GM12878 (cell line): ENCODE measurements around the gene HK2. TPM values are rescaled to one million over a fixed set of nuclear protein-coding genes. Genes with fewer than 3 reads are reported as not detected.
A peak's percentile ranks its signal among the peaks of the same experiment; 100 is the strongest.

Experiments
- ATAC-seq: fragments of 200-7000 bp; cut with Tn5 transposase; 3 replicates; pipeline ENCODE4 v1.9.1; 2020; ENCODE audit warnings: mild to moderate bottlenecking, moderate library complexity
- BruUV-seq: library from RNA; stranded (reverse); fragments of 400-500 nt; replicated peaks from 2 replicates; lab custom pipeline; 2021; lab: Mats Ljungman, UMichigan
- CTCF ChIA-PET: fragments of 300-600 bp; sonication (Branson Sonifier 250); formaldehyde crosslinking; extraction: SDS; loops from one replicate; lab custom pipeline; 2021; ENCODE audit warnings: inconsistent platforms; lab: Yijun Ruan, JAX
- POLR2A ChIA-PET: fragments of 350-600 bp; formaldehyde crosslinking; extraction: SDS; loops from one replicate; lab custom pipeline; 2021; ENCODE audit warnings: inconsistent platforms; lab: Charles Lee
- RAD21 ChIA-PET: fragments of 300-600 bp; sonication (Branson Sonifier 250); formaldehyde crosslinking; loops from one replicate; lab custom pipeline; 2023; ENCODE audit warnings: antibody characterized with exemption; ENCODE audit not compliant: unreplicated experiment; lab: Charles Lee
- SMC1A ChIA-PET: fragments of 300-600 bp; sonication (Branson Sonifier 250); formaldehyde crosslinking; loops from one replicate; lab custom pipeline; 2023; ENCODE audit not compliant: unreplicated experiment, uncharacterized antibody; lab: Charles Lee
- DNase-seq: peaks from one replicate; pipeline ENCODE4 v3.0.0-alpha.2; 2011; ENCODE audit warnings: low read depth, low spot score
- FAIRE-seq: peaks from 3 replicates; lab custom pipeline; 2011; peaks lifted over from hg19 to GRCh38; lab: Jason Lieb, UNC
- H2AFZ ChIP-seq: 2 replicates; pipeline ENCODE4 v1.6.0; 2011; ENCODE audit warnings: low read depth, low read length, control low read depth; ENCODE audit not compliant: control insufficient read depth
- H3K27ac ChIP-seq: 2 replicates; pipeline ENCODE4 v1.5.1; 2011; ENCODE audit warnings: control low read depth; ENCODE audit not compliant: control insufficient read depth, insufficient read depth
- H3K27me3 ChIP-seq, 2 experiments: replicated peaks in 1 of 2; 2 replicates each; pipeline versions ENCODE4 v1.6.0 to v1.6.1; 2011; ENCODE audit warnings: low read length in 1 of 2; ENCODE audit not compliant: control insufficient read depth in 2 of 2, insufficient read depth in 2 of 2
- H3K36me3 ChIP-seq, 2 experiments: 2 replicates each; pipeline ENCODE4 v1.5.1; 2011; ENCODE audit warnings: low read length in 1 of 2; ENCODE audit not compliant: control insufficient read depth in 2 of 2, insufficient read depth in 2 of 2
- H3K4me1 ChIP-seq: 2 replicates; pipeline ENCODE4 v1.6.1; 2011; ENCODE audit warnings: mild to moderate bottlenecking, low read length, moderate library complexity, mixed read lengths; ENCODE audit not compliant: control insufficient read depth, insufficient read depth
- H3K4me2 ChIP-seq: 2 replicates; pipeline ENCODE4 v1.6.0; 2011; ENCODE audit warnings: control low read depth; ENCODE audit not compliant: control insufficient read depth, insufficient read depth
- H3K4me3 ChIP-seq: fragments of 200-600 bp; sonication (generic); 2 replicates; pipeline ENCODE4 v1.5.1; 2016
- H3K79me2 ChIP-seq: 2 replicates; pipeline ENCODE4 v1.6.0; 2011; ENCODE audit warnings: low read length; ENCODE audit not compliant: control insufficient read depth, insufficient read depth
- H3K9ac ChIP-seq: 2 replicates; pipeline ENCODE4 v1.8.0; 2011; ENCODE audit warnings: low read length, control low read depth, mixed read lengths; ENCODE audit not compliant: control insufficient read depth, insufficient read depth
- H3K9me3 ChIP-seq: replicated peaks from 3 replicates; pipeline ENCODE4 v1.5.1; 2011; ENCODE audit warnings: mild to moderate bottlenecking, low read length; ENCODE audit not compliant: control insufficient read depth, insufficient read depth
- H4K20me1 ChIP-seq: 2 replicates; pipeline ENCODE4 v1.6.0; 2011; ENCODE audit not compliant: control insufficient read depth, insufficient read depth
- IKZF2 ChIP-seq, 2 experiments: fragments of 450-650 bp; IDR thresholded peaks; 2 replicates each; pipeline ENCODE4 v1.6.1; 2017; ENCODE audit warnings: mild to moderate bottlenecking in 2 of 2, moderate library complexity in 2 of 2
- JUND ChIP-seq: IDR thresholded peaks from 2 replicates; pipeline ENCODE4 v1.6.1; 2012; ENCODE audit warnings: low read depth, mild to moderate bottlenecking, low read length, improper control_type of control experiment, moderate library complexity
- KDM1A ChIP-seq: fragments of 200-600 bp; sonication (generic); IDR thresholded peaks from 2 replicates; pipeline ENCODE4 v1.6.1; 2016; ENCODE audit warnings: borderline replicate concordance
- MAX ChIP-seq: IDR thresholded peaks from 2 replicates; pipeline ENCODE4 v1.6.1; 2012; ENCODE audit warnings: low read depth, low read length, improper control_type of control experiment
- MEF2A ChIP-seq: IDR thresholded peaks from 2 replicates; pipeline ENCODE4 v1.6.1; 2011; ENCODE audit warnings: low read depth, mild to moderate bottlenecking, low read length, moderate library complexity; ENCODE audit not compliant: insufficient read depth
- PAX5 ChIP-seq: IDR thresholded peaks from 2 replicates; pipeline ENCODE4 v1.6.1; 2011; ENCODE audit warnings: low read depth, low read length, borderline replicate concordance
- POLR2A ChIP-seq: IDR thresholded peaks from 2 replicates; pipeline ENCODE4 v1.6.1; 2011; ENCODE audit warnings: low read depth, mild to moderate bottlenecking, low read length
- SP1 ChIP-seq: IDR thresholded peaks from one replicate; pipeline ENCODE4 v1.6.1; 2011; ENCODE audit warnings: low read depth, low read length
- YY1 ChIP-seq: IDR thresholded peaks from 2 replicates; pipeline ENCODE4 v1.6.1; 2011; ENCODE audit warnings: low read depth, mild to moderate bottlenecking, low read length
- ZBED1 ChIP-seq: IDR thresholded peaks from 2 replicates; pipeline ENCODE4 v1.6.1; 2016; ENCODE audit warnings: borderline replicate concordance
- ZNF217 ChIP-seq: fragments of 450-650 bp; IDR thresholded peaks from 2 replicates; pipeline ENCODE4 v1.6.1; 2017; ENCODE audit warnings: antibody characterized with exemption, mild to moderate bottlenecking
- WGBS: methylation state at CpG from one replicate; pipeline ENCODE4 v1.1.6; 2016; ENCODE audit warnings: low lambda C conversion rate; ENCODE audit not compliant: insufficient replicate concordance, insufficient coverage; ENCODE audit errors: missing lambda C conversion rate; 5-methylcytosine and 5-hydroxymethylcytosine counted together
- in situ Hi-C: fragments of 300-500 bp; cut with MboI; formaldehyde crosslinking; loops from 9 replicates; pipeline ENCODE4 v1.14.3; 2018; ENCODE audit warnings: mixed read lengths
- intact Hi-C: fragments of 100-400 bp; cut with micrococcal nuclease; formaldehyde crosslinking; loops from one replicate; pipeline ENCODE4 v1.14.2; 2022; ENCODE audit not compliant: unreplicated experiment
- polyA plus RNA-seq, 11 experiments: library from polyadenylated mRNA; depleted of rRNA in 4 of 11; unstranded in 6 of 11; stranded (reverse) in 5 of 11; fragments of >200 nt; fragmentation: Nextera tagmentation in 4 of 11; fragmentation: Illumina TruSeq in 1 of 11; extraction: Ambion mirVana in 4 of 11; extraction: Trizol in 1 of 11; gene quantifications; 1 replicate in 1 of 11; 2 replicates in 10 of 11; pipeline versions ENCODE4 v1.2.1 to v1.2.3, GENCODE V29; 2011 to 2016; ENCODE audit warnings: inconsistent platforms in 2 of 11, missing spikeins in 2 of 11, low read depth in 1 of 11
- total RNA-seq, 4 experiments: library from RNA; depleted of rRNA in 3 of 4; stranded (reverse); fragments of >200 nt in 3 of 4; fragmentation: Illumina TruSeq in 1 of 4; extraction: Trizol in 1 of 4; gene quantifications; 2 replicates each; pipeline versions ENCODE4 v1.2.1 to v1.2.3, GENCODE V29; 2013 to 2021

Gene HK2
- total and polyA plus RNA-seq, 10 of the 15 experiments (the other 5 are each of a cell fraction or from before 2014, with no cell fraction given): 5.0 to 73.1 (median 20.2) TPM

- SMC1A ChIA-PET: interaction anchor here (1.1 kb wide), 1 partner anchor 30 kb away, joined by 3 read pairs; no protein-coding TSS in a partner anchor
- Histone ChIP-seq H3K79me2 (no peaks in the 10 kb centered on the region), H3K4me1 (no peaks in the 10 kb centered on the region)
- CTCF ChIA-PET: interaction anchor here (0.9 to 1.1 kb wide), 3 partner anchors 10 to 55 kb away, joined by 3 to 5 read pairs (median 3); no protein-coding TSS in a partner anchor
- in situ Hi-C loops: no loop called here
- TF ChIP-seq ZNF217: no peak
- TF ChIP-seq YY1: no peak
- no peak for TF ChIP-seq JUND
- no peak for TF ChIP-seq PAX5
- TF ChIP-seq KDM1A: no peak
- TF ChIP-seq, all 136 proteins: peak for 0
- Histone ChIP-seq H3K27me3 (no peaks in the 10 kb centered on the region), H3K36me3 (no peaks in the 10 kb centered on the region), H4K20me1 (no peaks in the 10 kb centered on the region; the same call in 1 of the 2 replicates), H3K27ac (no peak overlapping the region), H3K4me2 (no peak overlapping the region), H3K4me3 (no peak overlapping the region), H3K9me3 (no peaks in the 10 kb centered on the region), H3K9ac (no peak overlapping the region), H2AFZ (no peak overlapping the region)
- DNase-seq (no peak), ATAC-seq (peak; percentile 29; the same call in 2 of the 3 replicates), FAIRE-seq (no peak)
- intact Hi-C loops: no loop called here
- ChIA-PET RAD21 (no interaction called here), POLR2A (interaction anchor here (0.5 kb wide), 1 partner anchor 10 kb away, joined by 3 read pairs; no protein-coding TSS in a partner anchor)
- no TSS peak for BruUV-seq
Measured at GRCh38 chr2:74819702-74820101, 14.2 kb upstream of the HK2 start.

DNA sequence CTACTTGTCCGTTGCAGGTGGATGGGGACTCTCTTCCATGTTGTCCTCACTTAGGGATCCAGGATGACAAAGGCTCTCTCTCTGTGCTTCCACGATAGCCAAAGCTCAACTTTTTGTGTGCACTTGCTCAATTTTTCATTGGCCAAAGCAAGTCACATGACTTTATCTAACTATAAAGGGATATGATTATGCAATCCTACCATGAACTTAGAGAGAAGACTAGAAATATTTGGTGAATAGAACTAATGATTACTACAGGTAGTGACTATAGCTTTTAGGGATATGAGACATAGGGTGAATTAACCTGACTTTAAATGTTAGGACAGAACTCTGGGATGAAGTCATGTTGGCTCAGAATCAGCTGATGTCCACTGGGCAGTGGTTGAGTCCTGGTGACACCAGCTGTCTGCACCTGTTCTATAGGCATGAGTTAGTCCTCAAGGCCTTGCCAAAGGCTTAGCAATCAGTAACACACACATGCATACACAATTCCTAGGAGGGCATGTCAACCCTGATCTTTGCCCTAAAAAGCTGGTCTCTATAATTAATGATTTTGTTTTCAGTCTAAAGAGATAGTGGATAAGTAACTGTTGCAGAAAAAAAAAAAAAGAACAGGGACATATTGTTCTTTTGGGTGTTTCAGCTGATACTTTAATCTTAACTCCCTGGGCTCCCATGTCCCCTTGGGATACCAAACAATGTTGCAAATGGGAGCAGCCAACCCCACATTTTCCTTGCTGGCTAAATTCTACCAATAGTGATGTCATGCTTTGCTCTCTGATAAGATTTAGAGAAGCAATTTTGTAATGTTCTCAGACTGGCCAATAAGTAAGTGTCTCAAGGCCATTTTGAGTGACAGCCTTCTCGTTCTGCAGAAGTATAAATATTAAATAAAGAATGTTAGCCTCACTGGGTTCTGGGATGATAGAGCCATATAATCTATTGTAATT, 12.5 kb upstream of the HK2 start:
- FAIRE-seq: no peak
- WGBS: 10% methylated on average over 3 of the region's 3 CpGs
- POLR2A ChIA-PET: no interaction called here
- no peaks in the 10 kb centered on the region for H4K20me1 ChIP-seq
- H3K27ac ChIP-seq: no peak overlapping the region
- no peaks in the 10 kb centered on the region for H3K27me3 ChIP-seq
- H3K9me3 ChIP-seq: no peaks in the 10 kb centered on the region
- no peak for ATAC-seq
- no peak for DNase-seq
- in situ Hi-C loops: no loop called here
- SMC1A ChIA-PET: interaction anchor here (1.3 kb wide), 1 partner anchor 11 kb away, joined by 3 read pairs; no protein-coding TSS in a partner anchor
- no peak overlapping the region for H3K4me2 ChIP-seq
- no peaks in the 10 kb centered on the region for H3K4me1 ChIP-seq
- H3K36me3 ChIP-seq: no peaks in the 10 kb centered on the region
- H3K9ac ChIP-seq: no peak overlapping the region
- CTCF ChIA-PET: interaction anchor here (1.1 to 1.2 kb wide), 2 partner anchors 15 to 32 kb away, joined by 3 to 4 read pairs; no protein-coding TSS in a partner anchor
- BruUV-seq: no TSS peak
- no peak overlapping the region for H2AFZ ChIP-seq
- no peaks in the 10 kb centered on the region for H3K79me2 ChIP-seq
- intact Hi-C loops: no loop called here
- TF ChIP-seq ZBED1 (no peak), SP1 (no peak), IKZF2 (IDR thresholded peaks at IDR 0.05) (no peak), MEF2A (no peak), MAX (no peak), POLR2A (no peak)
- RAD21 ChIA-PET: interaction anchor here (0.7 kb wide), 1 partner anchor 64 kb away, joined by 3 read pairs; no protein-coding TSS in a partner anchor
- H3K4me3 ChIP-seq: no peak overlapping the region
